IMR-90 (cell line): ENCODE results near the gene IL1A.

Experiments used
- CEBPB ChIP-seq: IDR thresholded peaks from 2 replicates; pipeline ENCODE4 v1.6.1; 2012; ENCODE audit warnings: low read depth, low read length, improper control_type of control experiment
- CHD1 ChIP-seq: IDR thresholded peaks from 2 replicates; pipeline ENCODE4 v1.6.1; 2012; ENCODE audit warnings: low read depth, low read length, improper control_type of control experiment
- MXI1 ChIP-seq: IDR thresholded peaks from 2 replicates; pipeline ENCODE4 v1.6.1; 2012; ENCODE audit warnings: low read depth, mild to moderate bottlenecking, low read length, moderate library complexity, borderline replicate concordance
- POLR2A ChIP-seq: IDR thresholded peaks from 2 replicates; pipeline ENCODE4 v1.6.1; 2012; ENCODE audit warnings: mild to moderate bottlenecking, low read depth, low read length
- RAD21 ChIP-seq: IDR thresholded peaks from 2 replicates; pipeline ENCODE4 v1.6.1; 2012; ENCODE audit warnings: low read length, improper control_type of control experiment
- RCOR1 ChIP-seq: IDR thresholded peaks from 2 replicates; pipeline ENCODE4 v1.6.1; 2012; ENCODE audit warnings: mild to moderate bottlenecking, low read length, improper control_type of control experiment; ENCODE audit not compliant: insufficient replicate concordance
- TF ChIP-seq, protein P1 (sequence below): conservative IDR thresholded peaks from 2 replicates; pipeline ENCODE4 v1.5.1; 2012; ENCODE audit warnings: mild to moderate bottlenecking, low read depth, low read length, improper control_type of control experiment
- TF ChIP-seq, protein P2 (sequence below): fragments of 150-350 bp; IDR thresholded peaks from 2 replicates; pipeline ENCODE4 v1.6.1; 2016; ENCODE audit warnings: low read depth, mild to moderate bottlenecking, low read length, moderate library complexity, borderline replicate concordance
- TF ChIP-seq, protein P3 (sequence below): fragments of 150-350 bp; IDR thresholded peaks from 2 replicates; pipeline ENCODE4 v1.6.1; 2017; ENCODE audit warnings: mild to moderate bottlenecking, antibody characterized with exemption, low read length, low read depth

DNA sequence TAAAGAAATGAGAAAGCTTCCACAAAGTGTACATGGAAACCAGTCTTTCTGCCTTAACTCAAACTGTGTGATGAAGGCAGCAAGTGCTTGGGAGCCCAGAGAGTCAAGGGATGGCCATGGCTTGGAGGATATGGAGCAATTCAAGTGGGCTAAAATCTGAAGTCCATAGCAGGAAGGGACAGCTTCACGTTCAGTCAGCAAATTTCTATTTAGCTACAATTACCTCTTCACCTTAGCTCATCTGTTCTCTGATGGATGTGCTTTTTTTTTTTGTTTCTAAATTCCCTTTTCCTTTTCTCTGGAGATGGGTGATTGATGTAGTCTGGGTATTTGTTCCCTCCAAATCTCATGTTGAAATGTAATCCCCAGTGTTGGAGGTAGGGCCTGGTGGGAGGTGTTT lies 4.9 kb upstream of the IL1A start:
- TF ChIP-seq, protein P1, sequence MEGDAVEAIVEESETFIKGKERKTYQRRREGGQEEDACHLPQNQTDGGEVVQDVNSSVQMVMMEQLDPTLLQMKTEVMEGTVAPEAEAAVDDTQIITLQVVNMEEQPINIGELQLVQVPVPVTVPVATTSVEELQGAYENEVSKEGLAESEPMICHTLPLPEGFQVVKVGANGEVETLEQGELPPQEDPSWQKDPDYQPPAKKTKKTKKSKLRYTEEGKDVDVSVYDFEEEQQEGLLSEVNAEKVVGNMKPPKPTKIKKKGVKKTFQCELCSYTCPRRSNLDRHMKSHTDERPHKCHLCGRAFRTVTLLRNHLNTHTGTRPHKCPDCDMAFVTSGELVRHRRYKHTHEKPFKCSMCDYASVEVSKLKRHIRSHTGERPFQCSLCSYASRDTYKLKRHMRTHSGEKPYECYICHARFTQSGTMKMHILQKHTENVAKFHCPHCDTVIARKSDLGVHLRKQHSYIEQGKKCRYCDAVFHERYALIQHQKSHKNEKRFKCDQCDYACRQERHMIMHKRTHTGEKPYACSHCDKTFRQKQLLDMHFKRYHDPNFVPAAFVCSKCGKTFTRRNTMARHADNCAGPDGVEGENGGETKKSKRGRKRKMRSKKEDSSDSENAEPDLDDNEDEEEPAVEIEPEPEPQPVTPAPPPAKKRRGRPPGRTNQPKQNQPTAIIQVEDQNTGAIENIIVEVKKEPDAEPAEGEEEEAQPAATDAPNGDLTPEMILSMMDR, result no peak
- TF ChIP-seq POLR2A (no peak), RCOR1 (no peak), RAD21 (no peak), CHD1 (no peak), MXI1 (no peak), CEBPB (no peak)
- TF ChIP-seq, protein P2, sequence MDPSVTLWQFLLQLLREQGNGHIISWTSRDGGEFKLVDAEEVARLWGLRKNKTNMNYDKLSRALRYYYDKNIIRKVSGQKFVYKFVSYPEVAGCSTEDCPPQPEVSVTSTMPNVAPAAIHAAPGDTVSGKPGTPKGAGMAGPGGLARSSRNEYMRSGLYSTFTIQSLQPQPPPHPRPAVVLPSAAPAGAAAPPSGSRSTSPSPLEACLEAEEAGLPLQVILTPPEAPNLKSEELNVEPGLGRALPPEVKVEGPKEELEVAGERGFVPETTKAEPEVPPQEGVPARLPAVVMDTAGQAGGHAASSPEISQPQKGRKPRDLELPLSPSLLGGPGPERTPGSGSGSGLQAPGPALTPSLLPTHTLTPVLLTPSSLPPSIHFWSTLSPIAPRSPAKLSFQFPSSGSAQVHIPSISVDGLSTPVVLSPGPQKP, result no peak
- TF ChIP-seq, protein P3, sequence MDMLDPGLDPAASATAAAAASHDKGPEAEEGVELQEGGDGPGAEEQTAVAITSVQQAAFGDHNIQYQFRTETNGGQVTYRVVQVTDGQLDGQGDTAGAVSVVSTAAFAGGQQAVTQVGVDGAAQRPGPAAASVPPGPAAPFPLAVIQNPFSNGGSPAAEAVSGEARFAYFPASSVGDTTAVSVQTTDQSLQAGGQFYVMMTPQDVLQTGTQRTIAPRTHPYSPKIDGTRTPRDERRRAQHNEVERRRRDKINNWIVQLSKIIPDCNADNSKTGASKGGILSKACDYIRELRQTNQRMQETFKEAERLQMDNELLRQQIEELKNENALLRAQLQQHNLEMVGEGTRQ, result no peak
